Loucy (cell line): ENCODE measurements around the gene FAM185A.

Source experiments
- CTCF ChIP-seq: fragments of 200-600 bp; sonication (generic); conservative IDR thresholded peaks from 2 replicates; pipeline ENCODE4 v1.5.1; 2014; ENCODE audit warnings: mild to moderate bottlenecking, antibody characterized with exemption, low read length
- EZH2phosphoT487 ChIP-seq: fragments of 200-600 bp; IDR thresholded peaks from 2 replicates; pipeline ENCODE4 v1.6.1; 2018; ENCODE audit warnings: antibody characterized with exemption, mild to moderate bottlenecking, moderate library complexity, borderline replicate concordance

DNA sequence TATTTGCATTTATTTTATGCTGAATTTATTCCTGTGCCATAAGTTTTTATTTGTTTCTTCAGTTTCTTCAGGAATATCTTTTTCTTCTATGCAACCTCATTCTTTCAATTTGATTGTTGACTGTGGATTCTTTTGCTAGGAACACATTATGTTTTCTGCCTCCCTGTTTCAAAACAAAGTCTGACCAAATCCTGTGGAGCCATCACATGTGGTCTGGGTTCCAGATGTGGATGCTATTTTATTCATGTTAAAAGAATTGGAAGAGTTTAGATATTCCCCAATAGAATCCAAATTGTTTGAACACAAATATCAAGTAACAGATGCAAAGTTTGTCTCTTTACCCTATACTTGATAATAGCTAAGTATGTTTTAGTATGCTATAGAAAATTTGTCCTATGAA lies 107.2 kb downstream of the FAM185A start:
- TF ChIP-seq CTCF: no peak
- TF ChIP-seq EZH2phosphoT487: no peak
